Activated gamma-delta T cell treated with anti-CD3 and anti-CD28 coated beads, Interleukin-2, amount 50 U/mL, for 16 hours (primary cell): Measurements from ENCODE around the gene CREB3L1.
A peak's percentile ranks its signal among the peaks of the same experiment; 100 is the strongest.

ENCODE experiments used
- DNase-seq: peaks from one replicate; pipeline ENCODE4 v3.0.0-alpha.2; 2020; ENCODE audit warnings: low read depth

CREB3L1 gene

DNA sequence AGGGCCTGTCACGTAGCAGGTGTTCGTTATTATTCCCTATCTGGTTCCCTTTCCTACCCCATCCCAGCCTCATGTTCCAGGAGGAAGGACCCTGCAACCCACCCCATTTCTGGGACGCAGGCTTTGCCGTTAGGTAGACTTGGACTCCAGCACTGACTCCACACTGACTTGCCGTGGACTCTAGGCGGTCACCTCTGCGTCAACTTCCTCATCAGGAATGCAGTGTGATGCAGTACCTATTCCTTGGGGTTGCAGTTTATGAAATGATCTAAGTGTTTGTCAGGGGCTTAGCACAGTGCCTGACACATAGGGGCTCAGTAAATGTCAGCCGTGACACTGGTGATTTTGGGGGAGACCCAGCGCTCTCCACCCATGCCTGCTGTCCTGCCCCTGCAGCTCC lies 86.6 kb downstream of the CREB3L1 start:
- no peak for DNase-seq

DNA sequence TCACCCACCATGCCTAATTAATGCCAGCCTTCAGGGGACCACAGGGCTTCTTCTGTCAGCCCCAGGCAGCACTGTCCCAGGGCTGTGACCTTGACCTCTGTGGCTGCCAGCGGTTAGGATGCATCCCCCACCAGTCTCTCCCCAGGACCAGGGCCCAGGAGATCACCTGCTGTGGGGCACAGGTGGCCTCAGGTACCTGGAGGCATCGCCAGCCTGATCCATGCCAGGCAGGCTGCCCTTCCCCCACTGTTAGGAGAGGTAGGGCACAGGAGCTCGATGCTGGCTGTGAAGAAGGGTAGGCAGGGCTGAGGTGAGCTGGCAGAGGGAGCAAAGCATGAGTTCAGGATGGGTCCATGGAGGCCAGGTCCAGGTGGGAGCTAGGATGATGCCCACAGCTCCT lies 87.3 kb downstream of the CREB3L1 start:
- no peak for DNase-seq

DNA sequence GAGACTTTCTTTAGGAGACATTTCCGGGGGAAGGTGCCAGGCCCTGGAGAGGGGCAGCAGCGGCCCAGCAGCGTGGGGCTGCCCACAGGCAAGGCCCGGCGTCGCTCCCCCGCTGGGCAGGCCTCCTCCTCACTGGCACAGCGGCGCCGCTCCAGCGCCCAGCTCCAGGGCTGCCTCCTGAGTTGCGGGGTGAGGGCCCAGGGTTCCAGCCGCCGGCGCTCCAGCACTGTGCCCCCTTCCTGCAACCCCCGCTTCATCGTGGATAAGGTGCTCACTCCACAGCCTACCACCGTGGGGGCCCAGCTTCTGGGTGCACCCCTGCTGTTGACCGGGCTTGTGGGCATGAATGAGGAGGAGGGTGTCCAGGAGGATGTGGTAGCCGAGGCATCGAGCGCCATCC lies 88.8 kb downstream of the CREB3L1 start:
- no peak for DNase-seq

DNA sequence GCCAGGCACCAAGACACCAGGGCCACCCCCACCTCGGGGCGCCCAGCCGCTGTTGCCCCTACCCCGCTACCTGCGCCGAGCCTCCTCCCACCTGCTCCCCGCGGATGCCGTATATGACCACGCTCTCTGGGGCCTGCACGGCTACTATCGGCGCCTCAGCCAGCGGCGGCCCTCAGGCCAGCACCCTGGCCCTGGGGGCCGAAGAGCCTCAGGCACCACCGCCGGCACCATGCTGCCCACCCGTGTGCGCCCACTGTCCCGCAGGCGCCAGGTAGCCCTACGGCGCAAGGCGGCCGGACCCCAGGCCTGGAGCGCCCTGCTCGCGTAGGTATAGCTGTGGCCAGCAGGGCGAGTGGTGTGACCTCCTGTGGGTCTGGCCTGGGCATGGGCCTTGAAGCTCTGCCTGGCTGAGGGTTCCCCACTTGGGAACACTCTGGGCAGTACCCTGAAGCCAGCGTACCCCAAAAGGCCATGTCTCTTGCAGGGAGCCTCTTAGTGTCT lies 89.2 kb downstream of the CREB3L1 start:
- DNase-seq, result no peak

DNA sequence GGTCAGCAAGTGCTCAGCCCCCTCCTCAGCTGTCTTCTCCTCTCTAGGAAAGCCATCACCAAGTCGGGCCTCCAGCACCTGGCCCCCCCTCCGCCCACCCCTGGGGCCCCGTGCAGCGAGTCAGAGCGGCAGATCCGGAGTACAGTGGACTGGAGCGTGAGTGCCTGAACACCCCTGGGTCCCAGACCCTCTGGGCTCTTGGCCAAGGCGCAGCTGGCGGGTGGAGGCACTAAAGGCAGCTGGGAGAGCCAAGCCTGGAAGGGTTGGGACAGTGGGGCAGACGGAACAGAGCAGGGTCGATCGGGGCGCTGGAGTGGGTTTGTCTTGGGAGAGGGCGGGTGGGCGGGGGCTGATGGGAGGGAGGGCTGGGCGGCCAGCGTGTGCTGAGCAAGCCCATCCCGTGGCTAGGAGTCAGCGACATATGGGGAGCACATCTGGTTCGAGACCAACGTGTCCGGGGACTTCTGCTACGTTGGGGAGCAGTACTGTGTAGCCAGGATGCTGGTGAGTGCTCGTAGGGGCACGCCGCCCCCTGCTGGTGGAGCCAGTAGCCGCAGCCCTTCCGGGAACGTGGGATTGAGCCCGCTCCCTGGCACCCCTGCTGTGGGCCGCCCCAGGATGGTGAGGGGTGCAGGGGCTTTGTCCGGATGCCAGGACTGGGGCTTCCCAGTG lies 89.9 kb downstream of the CREB3L1 start:
- peak; percentile 72 for DNase-seq

DNA sequence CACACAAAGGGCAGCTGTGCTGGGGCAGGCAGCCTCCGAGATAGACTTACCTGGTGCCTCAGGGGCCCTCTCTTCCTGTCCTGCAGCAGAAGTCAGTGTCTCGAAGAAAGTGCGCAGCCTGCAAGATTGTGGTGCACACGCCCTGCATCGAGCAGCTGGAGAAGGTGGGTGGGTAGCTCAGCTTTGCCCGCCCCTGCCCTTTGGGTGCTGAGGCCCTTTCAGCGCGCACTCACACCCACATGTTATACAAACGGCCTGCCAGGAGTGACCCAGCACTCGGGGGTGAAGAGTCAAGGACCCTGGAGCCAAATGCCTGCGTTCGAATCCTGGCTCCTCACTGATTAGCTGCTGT lies 90.4 kb downstream of the CREB3L1 start:
- DNase-seq, result no peak

DNA sequence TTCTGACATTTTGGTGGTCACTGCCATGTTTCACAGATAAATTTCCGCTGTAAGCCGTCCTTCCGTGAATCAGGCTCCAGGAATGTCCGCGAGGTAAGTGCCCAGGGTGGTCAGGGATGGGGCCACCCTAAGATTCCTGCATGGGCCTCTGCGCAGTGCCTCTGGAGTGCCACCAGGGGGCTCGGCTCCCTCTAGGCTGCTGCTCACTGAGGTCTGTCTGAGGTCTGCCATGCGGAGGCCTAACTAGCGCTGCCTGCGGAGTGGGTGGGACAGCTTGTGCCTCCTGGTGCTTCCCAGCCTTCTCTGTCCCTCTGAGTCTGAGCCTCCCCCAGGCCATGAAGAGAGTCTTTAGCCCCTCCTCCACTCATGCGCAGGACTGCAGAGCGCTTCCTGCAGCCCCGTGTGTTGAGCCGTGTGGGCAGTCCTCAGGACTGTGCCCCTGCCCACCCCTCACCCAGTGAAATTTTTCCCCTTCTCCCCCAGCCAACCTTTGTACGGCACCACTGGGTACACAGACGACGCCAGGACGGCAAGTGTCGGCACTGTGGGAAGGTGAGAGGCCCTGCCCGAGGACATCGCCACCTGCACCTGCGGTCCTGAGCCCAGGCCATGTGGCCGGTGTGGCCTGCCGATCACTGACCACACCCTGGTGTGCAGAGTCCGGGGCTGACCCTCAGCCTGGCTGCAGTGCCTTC lies 92.1 kb downstream of the CREB3L1 start:
- no peak for DNase-seq

DNA sequence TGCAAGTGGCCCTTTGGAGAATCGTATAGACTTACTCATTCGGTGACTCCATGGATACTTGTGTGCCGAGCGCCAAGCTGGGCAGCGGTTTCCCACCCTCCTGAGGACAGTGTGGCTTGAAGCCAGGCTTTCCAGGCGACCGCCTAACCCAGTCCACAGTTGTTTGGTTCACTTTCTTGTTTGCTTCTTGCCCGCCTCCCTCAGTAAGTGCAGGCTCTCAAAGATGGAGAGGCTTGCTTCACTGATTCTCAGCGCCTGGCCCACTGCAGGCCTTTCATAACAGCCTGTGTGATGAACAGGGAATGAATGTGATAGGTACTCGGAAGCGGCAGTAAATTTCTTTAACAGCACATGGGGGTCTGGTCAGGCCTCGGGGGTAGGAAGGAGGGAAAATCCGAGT lies 92.8 kb downstream of the CREB3L1 start:
- no peak for DNase-seq
